GM18873 (cell line): ENCODE data around the gene SERPINA5.

Source experiments
- ATAC-seq: cut with Tn5 transposase; IDR thresholded peaks from one replicate; pipeline ENCODE4 v1.9.1; 2021; ENCODE audit warnings: mild to moderate bottlenecking, moderate library complexity, moderate number of reproducible peaks; ENCODE audit not compliant: unreplicated experiment, low FRiP score

Gene SERPINA5, protein sequence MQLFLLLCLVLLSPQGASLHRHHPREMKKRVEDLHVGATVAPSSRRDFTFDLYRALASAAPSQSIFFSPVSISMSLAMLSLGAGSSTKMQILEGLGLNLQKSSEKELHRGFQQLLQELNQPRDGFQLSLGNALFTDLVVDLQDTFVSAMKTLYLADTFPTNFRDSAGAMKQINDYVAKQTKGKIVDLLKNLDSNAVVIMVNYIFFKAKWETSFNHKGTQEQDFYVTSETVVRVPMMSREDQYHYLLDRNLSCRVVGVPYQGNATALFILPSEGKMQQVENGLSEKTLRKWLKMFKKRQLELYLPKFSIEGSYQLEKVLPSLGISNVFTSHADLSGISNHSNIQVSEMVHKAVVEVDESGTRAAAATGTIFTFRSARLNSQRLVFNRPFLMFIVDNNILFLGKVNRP

DNA sequence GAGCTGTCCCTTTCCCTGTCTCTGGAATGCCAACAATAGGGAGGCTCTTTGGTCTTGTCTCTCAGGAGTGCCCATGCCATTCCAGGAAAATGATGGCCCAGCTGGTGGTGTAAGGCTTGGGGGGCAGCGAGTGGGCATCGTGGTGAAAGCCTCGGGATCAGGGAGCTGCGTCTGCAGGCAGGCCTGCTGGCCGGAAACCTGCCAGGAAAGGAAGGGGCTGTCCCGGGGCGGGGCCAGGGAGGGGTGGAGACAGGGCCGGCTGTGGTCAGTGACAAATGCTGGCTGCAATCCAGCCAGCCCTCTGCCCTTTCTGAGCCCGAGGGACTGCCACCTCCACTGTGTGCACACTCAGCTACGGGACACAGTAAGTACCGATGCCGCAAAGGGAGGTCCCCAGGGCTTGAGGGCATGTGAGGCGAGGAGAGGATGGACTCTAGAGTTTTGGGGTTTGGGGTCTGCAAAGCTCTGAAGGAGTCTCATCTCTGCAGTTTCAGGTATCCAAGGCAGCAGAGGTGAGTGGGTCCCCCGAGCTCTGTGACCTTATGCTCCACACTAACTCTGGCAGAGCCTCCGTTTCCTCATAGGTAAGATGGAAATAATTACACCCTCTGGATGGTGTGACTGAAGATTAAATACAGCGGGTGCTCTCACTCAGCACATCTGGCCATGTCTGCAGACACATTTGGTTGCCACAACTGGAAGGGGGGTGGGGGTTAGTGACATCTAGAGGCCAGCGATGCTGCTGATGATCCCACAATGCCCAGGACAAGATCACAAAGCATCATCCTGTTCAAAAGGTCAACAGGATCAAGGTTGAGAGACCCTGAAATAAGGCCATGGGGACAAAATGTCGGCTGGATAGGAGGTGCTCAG lies at the start of gene SERPINA5:
Gene SERPINA5 (plus strand): TSS at position 300 of the 873 bp plus-strand sequence. CDS start 5,937 bp downstream, outside the sequence.
- no peak for ATAC-seq

DNA sequence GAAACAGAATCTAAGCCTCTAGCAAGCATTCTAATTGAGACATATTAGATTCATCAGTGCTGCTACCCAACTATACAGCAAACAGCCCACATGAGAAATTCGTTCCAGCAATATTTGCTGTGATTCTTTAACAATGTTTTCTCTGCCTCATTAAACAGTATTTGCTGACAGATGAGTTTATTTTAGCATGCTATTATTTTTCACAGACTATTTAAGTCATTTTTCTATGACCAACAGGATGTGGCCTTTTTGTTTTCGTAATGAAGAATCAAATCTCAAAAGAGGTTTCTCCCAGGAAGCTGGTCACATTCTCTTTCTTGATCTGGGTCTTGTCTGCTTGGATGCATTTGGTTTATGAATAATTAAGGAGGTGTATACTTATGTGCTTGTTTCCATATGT lies 48.8 kb upstream of the SERPINA5 start:
- ATAC-seq = no peak

DNA sequence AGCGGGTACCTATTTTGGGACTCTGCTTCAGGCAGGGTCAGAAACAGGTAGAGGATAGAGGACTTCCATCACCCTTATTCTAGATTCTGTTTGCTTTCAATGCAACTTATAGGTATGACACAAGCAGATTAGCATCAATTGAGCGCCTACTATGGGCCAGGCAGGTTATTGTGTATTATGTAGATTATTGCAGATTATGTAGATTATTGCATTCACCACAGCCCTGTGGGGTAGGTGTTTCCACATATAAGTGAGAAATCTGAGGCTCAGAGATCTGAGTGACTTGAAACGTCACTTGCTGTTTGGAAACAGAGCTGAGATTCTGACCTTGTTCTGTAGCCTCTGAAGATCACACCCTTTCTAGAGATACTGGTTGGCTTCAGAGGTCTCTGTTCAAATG lies 45.7 kb upstream of the SERPINA5 start:
- no peak for ATAC-seq

DNA sequence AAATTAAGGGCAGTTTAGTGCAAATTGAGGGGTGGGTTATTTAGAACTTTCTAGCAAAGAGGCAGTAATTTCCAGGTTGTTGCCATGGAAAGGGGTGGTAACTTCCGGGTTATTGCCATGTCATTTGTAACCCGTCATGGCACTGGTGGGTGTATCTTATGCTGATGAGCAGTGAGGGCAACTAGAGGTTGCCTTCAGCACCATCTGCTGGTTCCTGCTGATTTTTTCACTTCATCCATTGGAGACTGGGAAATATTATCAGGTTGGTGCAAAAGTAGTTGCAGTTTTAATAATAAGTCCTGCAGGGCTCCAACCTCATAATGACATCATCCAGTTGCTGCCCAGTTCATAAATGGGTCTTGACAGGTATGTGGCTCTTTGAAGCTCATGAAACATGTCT lies 44.4 kb upstream of the SERPINA5 start:
- ATAC-seq = no peak

DNA sequence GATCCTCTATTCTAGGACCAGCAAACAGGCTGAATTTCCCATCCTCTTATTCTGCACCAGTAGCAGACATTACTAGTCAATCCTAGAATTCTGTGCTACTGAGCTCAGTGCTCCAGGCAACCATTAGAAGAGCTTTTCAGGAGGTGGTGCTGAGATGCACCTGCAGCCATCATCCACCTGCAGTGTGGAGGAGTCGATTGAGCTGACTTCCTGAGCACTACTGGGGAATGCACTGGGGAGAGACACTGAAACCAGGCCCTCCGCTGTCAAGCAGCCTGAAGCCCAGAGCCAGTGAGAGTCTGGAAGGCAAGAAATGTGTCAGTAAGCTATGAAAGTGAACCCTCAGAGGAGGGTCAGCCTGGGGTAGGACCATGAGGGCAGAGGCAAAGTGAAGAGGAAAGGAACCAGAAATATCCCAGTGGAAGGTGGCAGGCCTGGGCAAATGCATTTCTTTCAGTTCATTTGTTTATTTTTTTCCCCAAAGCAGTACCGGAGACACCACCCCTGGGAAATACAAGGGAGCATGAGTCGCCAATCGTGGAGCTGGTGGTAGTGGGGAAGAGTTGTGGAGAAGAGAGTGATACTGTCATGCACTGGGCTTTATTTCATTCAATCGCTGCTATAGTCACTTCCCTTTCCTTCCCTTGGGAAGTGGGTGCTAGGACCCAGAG lies 43.0 kb upstream of the SERPINA5 start:
- no peak for ATAC-seq

DNA sequence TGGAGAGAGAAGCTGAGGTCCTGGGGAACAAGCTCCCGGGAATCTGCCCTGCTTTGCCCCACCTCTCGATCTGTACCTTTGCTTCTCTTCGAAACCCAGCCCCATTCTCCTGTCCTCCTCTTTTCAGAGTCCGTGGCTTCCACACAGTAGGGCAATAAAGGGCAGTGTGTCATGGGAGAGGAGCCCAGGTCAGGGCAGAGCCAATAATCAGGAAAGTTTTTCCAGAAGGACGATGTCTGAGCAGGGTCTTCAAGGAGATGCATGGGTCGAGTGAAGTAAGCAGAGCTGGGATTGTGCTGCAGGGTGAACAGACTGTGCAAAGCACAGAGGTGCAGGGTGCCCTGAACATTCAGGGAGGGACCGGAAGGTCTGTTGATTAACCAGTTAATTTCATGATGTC lies 42.0 kb upstream of the SERPINA5 start:
- ATAC-seq = no peak

DNA sequence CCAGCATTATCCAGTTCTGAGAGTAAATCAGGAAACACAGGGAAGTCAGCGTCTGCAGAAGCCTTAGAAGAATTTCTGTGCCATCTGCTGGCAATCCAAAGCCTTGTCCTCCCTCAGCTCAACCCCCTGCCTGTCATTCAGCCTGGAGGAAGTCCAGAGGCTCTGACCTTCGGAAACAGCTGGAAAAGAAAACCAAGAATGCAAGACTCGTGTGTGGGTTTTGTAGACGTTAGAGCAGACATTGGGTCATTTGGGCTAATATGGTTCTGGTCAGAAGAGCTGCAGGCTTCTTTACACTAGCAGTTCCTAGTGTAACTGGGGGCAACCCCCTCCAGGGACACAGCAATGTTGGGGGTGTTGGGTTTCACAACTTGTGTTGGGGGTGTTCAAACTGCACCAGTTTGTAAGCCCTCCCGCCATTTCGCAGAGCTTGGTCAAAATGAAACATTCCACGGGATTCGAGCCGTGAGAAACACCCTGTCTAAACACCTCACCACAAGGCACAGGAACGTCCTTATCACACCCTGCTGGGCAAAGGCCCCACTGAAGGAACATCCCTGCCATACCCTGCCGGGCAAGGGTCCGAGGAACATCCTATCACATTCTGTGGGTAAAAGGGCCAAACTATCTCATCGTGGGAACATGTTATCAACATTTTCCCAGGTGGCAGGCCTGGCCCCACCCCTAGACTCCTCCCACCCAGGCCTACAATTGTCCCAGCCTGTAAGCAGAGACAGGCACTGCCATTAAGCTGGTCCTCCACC lies 41.0 kb upstream of the SERPINA5 start:
- no peak for ATAC-seq

DNA sequence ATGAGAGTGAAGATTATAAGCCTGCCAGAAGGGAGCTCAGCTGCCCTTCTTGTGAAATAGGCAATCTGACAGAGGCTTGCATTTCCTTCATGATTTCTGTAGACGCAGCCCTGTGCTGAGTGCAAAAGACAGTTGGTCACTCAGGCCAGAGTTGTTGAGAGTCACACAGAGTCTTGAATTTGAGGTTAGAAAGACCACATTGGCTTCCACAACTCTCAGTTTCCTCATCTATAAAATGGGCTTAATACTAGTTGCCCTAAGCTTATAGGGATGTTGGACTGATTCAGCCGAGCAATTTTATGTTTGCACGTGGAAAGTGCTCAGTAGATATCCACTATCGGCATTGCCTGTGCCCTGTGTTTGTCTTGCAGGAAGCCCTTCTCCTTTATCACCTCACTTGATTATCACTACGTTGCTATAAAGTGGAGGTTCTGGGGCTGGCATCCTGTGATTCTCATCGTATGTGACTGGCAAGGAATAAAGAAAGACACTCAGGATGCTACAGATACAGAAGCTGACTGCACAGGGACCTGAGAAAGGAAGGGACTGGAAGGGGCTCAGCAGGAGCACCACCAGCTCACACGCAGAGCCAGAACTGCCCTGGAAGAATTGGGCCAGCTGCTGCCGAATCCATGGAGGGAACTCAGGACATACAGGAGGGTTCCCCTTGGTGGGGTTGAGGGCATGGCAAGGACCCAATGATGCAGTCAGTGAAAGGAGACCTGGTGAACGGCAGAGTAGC lies 39.8 kb upstream of the SERPINA5 start:
- no peak for ATAC-seq

DNA sequence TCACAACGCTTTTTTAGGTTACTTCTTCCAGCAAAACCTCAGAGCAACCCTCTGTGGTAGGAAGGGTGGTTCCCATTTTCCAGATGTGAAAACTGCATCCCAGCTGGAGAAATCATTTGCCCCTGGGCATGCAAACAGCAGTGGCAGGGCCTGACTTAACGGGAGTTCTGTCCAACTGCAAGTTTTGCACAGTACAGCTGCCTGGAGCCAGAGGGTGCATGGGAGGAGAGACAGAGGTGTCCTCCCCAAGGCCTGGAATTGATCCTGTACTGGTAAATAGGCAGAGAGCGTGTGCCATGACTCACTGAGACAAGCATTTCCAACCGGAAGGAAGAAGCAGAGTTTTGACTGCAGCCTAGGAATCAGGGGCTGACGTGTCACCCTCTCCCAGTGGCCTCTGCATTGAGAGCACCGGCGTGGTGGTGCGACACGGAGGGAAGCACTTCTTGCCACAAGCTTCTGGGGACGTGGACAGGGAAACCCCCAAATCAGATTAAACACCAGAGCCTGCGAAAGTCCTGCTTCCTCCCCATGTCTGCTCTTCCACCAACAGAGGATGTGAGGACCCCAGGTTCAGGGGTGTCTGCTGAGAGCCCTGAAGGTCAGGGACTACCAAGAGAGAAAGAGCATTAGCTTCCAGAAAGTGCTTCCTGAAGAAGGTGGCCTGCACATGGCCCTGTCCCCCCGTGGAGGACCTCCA lies 39.0 kb upstream of the SERPINA5 start:
- no peak for ATAC-seq

DNA sequence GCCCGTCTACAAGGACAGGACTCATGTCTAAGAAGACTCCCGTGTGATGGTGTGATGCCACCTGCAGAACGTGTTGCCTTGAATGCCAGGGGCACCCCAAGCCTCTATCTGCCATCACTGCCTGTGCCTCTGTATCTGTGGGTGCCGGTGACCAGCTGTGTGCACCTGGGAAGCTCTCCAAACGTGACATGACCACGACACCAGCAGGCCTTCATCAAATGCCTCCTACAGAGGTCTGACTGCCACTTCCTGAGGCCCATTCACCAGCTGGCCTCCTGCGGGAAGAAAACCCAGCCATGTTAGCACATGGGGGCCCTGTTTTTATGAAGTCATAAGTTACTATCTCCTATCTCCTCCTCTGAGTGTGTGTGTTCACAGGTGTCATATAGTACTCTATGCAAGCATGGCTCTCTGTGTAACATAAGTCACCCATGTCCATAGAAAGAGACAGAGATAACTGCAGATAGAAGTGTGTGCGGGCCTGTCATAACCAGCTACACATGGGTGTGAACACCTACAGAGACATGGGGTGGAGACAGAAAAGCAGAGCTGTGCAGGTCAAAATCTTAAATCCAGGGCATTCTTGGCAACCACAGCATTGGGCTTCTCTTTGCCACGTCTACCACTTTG lies 38.3 kb upstream of the SERPINA5 start:
- ATAC-seq = no peak

DNA sequence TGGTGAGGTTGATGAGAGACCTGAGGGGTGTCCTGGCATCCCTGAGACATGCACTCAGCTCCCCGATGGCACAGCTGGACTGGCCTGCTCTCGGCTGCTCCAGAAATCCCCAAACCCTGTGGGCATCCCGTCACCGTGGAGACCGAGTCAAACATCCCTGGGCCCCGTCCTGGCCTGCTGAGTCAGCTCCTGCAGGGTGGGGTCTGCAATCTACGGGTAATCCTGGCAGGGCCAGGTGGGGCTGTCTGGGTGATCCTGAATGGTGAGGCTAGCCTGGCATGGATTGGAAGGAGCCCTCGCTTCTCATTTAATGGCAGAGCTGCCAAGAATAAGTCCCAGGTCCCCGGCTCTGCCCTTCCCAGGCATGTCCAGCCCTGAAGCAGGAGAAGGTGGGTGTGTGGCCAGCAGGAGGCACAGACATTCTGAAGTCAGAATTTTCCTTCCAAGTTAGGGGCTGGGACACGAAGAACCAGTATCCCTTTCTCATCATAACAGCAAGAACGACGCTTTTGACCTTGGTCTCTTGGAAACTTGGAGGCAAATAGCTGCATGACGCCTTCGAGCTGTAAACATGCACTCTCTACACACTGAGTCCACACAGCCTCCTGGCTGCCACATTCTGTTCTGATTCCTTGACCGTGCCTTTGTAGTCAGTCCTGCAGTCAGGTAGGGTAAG lies 37.6 kb upstream of the SERPINA5 start:
- ATAC-seq = no peak

DNA sequence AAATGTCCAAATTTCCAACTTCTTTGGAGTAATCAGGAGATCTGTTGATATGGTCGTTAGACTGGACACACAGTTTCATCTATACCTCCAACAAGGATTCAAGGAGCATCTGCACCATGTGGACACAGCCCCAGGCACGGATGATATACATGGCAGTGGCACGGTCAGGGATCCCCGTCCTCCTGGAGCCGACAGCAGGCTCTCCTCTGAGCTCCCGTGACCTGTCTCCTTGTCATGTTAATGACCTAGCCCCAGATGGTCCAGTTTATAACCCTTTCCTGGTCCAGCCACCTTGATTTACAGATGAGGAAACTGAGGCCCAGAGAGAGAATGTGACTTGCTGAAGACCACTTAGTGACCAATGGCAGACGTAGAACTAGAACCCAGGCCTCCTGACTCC lies 36.5 kb upstream of the SERPINA5 start:
- no peak for ATAC-seq

DNA sequence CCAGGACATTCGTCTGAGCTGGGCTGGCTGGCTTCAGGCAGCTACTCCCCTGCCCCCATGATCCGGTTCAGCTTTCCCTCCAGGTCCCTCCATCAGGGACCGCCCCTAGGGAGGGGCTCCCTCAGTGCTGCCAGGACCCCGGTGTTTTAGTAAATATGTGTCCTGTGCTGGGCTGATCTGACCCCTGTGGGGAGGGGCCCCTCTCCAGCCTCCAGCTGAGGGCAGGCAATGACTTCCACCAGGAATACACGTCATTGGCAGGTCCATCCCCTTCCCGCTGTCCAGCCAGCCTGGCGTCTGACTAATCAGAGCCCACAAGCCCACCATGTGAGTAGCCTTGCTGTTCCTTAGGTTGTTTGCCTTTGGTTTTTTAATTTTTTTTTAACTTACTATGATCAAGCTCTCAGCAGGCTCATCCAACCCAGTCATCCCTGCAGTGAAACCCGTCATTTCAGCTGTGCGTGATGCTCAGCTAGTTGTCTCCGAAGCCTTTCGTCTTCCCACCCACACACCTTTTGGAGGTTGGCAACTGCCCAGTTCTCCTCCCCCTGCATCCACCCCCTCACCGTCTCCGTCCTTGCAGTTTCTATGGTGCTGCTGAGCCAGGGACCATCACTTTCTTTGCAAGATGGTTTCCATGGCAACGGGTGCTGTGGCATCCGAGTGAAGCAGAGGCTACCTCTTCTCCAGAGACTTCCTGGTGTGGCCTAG lies 35.9 kb upstream of the SERPINA5 start:
- no peak for ATAC-seq

DNA sequence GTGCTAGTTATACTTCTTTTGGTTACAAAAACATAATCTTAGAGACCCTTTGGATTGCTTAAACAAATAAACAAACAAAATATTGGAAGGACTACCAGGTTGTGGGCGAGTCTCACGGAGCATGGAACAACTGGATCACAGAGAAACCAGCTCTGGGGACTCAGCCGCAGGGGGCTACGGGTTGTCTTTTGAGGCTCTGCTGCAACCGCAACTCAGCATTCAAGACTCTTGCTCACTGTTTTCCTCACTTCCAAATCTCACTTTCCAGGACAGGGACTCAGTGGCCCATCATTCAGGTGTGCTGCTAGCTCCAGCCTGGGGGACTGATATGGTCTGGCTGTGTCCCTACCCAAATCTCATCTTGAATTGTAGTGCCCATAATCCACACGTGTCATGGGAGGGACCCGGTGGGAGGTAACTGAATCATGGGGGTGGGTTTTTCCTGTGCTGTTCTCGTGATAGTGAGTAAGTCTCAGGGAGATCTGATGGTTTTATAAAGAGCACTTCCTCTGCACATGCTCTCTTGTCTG lies 34.0 kb upstream of the SERPINA5 start:
- no peak for ATAC-seq

DNA sequence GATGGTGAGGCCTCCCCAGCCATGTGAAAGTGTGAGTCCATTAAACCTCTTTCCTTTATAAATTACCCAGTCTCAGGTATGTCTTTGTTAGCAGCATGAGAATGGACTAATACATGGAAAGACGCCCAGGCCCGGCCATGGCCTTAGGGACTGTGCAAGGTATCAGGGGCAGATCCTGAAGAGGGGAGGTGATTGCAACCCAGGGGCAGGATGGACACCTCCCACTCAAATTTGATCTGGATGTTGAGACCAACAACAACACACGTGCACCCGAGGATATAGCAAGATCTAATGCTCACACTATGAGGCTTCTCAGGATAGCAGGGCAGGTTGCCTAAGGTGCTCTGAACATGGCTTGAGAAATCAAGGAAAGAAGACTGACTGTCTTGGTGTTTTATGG lies 33.5 kb upstream of the SERPINA5 start:
- ATAC-seq = no peak

DNA sequence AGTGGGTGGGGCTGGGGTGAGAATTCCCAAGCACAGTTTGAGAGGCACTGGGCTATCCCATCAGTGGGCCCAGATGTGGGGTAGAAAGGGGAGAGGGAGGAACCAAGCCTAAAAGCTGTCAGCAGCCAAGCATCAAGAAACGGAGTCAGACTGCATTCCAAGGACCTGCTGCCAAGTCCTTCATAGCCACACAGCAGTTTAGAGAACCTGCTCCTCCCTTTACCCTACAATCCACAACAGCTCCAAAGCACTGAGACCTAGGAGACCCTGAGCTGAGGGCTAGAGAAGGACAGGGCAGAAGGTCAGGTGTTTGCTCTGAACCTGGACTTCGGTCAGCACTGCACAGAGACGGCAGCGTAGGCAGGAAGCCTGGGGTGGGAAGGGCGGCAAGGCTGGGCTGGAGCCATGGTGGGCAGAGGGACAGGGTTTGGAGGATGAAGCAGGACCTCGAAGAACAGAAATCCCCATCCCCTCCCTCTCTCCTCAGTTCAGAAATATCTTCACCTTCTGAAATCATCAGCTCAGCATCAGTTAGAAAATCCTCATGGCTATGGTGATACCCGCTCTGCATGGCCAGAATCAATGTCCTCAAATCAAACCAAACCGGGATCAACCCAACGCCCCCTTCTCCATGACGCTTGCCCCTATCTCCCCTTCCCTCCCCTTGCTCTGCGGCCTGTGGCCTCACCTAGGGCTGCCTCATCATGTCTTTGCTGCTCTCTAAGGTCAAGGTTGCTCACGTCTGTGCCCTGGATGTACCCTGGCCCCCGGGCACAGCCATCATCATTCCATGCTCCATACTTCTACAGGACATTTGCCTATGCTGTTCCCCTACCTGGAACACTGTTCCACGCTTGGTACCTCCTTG lies 32.9 kb upstream of the SERPINA5 start:
- ATAC-seq = no peak
